Hippocampal formation (tissue), 2 donors: ENCODE data around the gene MRPS2.
"Not testable (repeated sequence)": the region's sequence is repeated elsewhere in the genome, so short reads cannot be mapped to it uniquely, and the experiment has no call there.

Source experiments
- DNase-seq, 2 donors: peaks; one replicate each; lab custom pipeline; 2025; lab: John Stamatoyannopoulos, UW

Gene MRPS2

GRCh38 chr9:135500525-135501260, at the start of gene MRPS2:
TSS of gene MRPS2 (plus strand) at chr9:135500682. CDS start at chr9:135500711, 29 bp downstream.
- DNase-seq: peak; percentile 73 to 79

GRCh38 chr9:135450956-135451355, 49.5 kb upstream of the MRPS2 start:
- no peak for DNase-seq

GRCh38 chr9:135451909-135452308, 48.6 kb upstream of the MRPS2 start:
- DNase-seq: not testable (repeated sequence)

- no peak for DNase-seq
Measured at GRCh38 chr9:135454737-135455136, 45.7 kb upstream of the MRPS2 start.

- no peak for DNase-seq
Measured at GRCh38 chr9:135455401-135456030, 45.0 kb upstream of the MRPS2 start.

GRCh38 chr9:135456436-135457104, 43.9 kb upstream of the MRPS2 start:
- no peak for DNase-seq

GRCh38 chr9:135458478-135458877, 42.0 kb upstream of the MRPS2 start:
- DNase-seq: not testable (repeated sequence)

- no peak for DNase-seq
Measured at GRCh38 chr9:135461936-135462335, 38.5 kb upstream of the MRPS2 start.

- DNase-seq: no peak
Measured at GRCh38 chr9:135463140-135463539, 37.3 kb upstream of the MRPS2 start.

- DNase-seq: no peak
Measured at GRCh38 chr9:135464181-135464580, 36.3 kb upstream of the MRPS2 start.

- DNase-seq: no peak
Measured at GRCh38 chr9:135468854-135469521, 31.5 kb upstream of the MRPS2 start.

- DNase-seq: no peak
Measured at GRCh38 chr9:135471791-135472640, 28.5 kb upstream of the MRPS2 start.

GRCh38 chr9:135473972-135474543, 26.4 kb upstream of the MRPS2 start:
- DNase-seq: no peak

- peak in 1 of 2 donors; percentile 11 for DNase-seq
Measured at GRCh38 chr9:135474915-135475314, 25.6 kb upstream of the MRPS2 start.

- no peak for DNase-seq
Measured at GRCh38 chr9:135476561-135477355, 23.7 kb upstream of the MRPS2 start.

- DNase-seq: no peak
Measured at GRCh38 chr9:135478191-135478590, 22.3 kb upstream of the MRPS2 start.

- peak; percentile 28 to 39 for DNase-seq
Measured at GRCh38 chr9:135478829-135479468, 21.5 kb upstream of the MRPS2 start.

GRCh38 chr9:135479469-135480052, 20.9 kb upstream of the MRPS2 start, which contains the start of gene PPP1R26:
TSS of gene PPP1R26 (plus strand) at chr9:135479782. CDS start at chr9:135484511, 4,729 bp downstream.
- peak in 1 of 2 donors; percentile 11 for DNase-seq
